Fibroblast of skin of left biceps (primary cell): Measurements from ENCODE around the gene TNFRSF1A.

ENCODE experiments used
- DNase-seq, 2 experiments: peaks; one replicate each; pipeline ENCODE4 v3.0.0-alpha.2; 2013; ENCODE audit warnings: low read depth in 2 of 2

TNFRSF1A gene

DNA sequence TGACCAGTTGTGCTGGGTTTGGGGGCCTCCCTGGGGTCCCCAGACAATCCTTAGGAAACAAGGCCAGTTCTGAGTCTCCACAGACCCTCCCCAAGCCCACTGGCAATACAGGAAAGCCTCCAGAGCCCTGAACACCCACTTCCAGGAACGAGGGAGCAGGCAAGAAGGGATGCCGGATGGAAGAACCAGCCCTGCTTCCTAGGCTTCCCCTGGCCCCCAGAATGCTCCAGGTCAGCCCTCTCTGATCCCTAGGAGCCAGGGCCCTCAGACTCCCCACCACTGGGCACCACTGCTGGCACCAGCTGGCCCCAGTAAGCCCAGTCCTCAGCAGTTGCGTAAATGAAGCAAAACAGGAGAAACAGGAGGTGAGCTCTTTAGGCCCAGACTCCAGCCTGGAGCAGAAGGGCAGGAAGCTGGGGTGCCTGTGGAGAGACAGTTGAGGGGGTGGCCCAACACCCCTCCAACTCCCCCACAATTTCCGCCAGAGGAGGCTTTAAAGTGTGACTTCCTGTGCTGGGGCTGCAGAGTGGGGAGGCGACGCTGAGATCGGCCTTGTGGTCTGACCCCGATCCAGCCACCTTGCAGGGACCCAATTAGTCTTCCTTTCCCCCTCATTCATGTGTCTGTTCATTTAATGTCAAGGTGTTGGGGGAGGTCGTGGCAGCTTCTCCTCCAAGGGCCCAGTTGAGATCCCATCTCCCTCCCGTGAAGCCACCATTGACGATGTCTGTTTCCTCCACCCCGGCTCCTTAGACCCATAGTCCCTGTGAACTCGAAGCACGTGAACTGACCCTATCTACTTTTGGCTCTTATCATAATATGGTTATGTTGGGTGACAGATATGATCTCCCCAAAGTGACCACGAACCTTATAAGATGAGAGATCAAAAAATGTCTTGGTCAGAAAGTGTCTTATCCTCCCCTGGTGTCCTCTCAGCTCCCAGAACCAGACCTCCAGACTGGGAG is 4.7 kb downstream of the TNFRSF1A start:
- DNase-seq: no peak

DNA sequence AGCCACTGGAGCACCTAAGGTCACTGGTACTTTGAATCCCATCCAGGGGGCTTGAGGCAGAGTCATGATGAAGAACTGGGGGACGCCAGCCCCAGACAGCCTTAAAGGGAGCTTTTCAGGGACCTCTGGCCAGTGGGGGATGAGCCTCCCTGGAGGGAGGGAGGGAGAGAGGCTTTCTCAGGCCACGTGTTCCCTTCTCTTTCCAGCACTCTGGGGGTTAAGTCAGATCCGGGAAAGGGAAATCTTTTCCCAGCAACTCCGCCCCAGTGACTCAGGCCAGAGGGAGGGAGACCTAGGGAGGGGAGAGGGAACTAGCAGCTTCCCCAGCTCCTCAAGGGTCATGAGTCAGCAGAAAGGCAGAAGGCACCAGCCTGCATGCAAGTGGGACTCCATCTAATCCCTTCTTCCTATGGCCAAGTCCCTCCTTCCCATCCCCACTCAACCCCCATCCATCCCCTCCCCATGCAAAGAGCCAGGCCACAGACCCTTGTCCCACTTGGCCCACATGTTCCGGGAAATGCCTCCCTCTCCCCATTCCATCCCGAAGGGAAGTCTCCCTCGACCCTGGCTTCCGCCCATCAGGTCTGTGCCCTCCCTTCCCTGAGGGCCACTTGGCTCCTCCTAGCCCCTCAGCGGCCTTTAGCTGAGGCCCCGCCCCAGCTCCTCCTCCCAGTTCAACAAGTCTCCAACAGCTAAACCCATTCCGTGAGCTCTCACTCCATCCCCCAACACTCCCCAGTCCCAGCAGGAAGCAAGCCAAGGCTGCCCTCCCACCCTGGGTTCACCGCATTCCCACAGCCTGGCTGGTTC is 5.6 kb downstream of the TNFRSF1A start:
- peak; percentile 99 for DNase-seq

DNA sequence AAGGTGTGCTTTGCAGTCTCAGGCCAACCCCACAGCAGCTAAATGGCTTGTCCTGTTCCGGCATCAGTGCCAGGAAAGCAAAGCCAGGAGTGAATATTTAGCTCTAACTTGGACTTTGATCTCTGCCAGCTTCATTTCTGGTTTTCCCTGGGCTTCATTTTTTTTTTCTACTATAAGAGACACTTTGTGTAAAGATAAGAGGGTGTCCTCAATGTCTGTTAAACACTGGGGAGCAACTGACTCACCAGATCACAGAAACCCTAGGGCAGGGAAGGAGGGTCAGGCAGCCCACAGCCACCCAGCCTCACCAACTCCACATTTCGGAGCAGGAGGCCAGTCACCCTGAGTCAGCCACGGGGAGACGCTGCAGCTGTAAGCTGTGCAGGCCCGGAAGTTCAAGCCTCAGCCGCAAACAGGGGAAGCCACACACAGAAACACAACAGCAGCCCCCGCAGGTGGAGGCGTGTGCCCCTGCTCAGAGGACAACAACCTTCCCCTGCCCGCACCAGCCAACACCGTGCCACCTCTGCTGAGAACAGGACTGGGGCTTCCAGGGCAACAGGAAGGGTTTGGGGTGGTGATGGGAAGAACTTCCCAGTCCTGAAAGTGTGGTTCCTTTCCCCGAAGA is 6.3 kb downstream of the TNFRSF1A start:
- peak in 1 of 2 experiments; percentile 36 for DNase-seq

DNA sequence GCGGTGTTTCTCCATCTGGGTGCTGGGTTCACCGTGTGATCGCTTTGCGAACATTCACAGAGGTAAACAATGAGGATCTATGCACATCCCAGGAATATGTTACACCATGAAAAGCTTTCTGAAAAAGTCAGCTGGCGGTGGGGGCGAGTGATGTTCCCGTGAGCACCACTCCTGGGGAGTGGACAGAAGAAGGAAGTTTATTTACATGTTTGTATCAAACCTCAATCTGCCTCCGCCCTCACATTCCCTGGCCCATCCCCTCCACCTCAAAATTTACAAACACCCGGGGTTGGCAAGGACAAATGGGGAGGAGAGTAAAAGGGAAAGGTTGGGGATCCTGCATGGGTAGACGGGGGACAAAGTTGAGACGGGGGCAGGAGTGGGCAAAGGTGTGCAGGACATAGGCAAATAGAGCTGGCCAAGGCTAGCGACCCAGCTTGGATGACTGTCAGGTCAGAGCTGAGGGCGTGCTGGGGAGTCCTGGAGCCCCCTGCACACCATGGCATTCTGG is 6.9 kb downstream of the TNFRSF1A start:
- DNase-seq: no peak

DNA sequence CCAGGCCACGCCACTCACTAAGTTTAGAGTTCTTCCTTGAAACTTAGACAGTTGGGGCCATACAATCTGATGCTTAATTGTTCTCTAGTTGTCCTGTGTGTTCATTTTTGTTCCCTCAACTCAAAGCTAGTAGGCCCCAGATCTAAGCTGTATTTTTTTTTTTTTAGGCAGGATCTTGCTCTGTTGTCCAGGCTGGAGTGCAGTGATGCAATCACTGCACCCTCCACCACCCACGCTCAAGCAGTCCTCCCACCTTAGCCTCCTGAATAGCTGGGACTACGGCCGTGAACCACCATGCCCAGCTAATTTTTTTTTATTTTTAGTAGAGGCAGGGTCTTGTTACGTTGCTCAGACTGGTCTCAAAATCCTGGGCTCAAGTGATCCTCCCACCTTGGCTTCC is 7.5 kb downstream of the TNFRSF1A start:
- DNase-seq: no peak

DNA sequence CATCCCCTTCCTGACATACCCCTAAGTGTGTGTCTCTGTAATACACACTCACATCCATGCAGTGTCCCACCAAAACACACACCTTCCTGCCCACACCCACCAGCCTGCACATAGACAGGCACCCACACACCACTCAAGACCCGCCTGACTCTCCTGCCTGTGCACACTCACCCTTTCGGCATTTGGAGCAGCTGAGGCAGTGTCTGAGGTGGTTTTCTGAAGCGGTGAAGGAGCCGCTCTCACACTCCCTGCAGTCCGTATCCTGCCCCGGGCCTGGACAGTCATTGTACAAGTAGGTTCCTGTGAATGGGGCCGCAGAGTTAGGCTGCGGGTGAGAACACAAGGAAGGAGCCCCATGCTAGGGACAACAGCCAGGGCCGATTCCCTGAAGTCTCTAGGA is 8.3 kb downstream of the TNFRSF1A start:
- DNase-seq: no peak

DNA sequence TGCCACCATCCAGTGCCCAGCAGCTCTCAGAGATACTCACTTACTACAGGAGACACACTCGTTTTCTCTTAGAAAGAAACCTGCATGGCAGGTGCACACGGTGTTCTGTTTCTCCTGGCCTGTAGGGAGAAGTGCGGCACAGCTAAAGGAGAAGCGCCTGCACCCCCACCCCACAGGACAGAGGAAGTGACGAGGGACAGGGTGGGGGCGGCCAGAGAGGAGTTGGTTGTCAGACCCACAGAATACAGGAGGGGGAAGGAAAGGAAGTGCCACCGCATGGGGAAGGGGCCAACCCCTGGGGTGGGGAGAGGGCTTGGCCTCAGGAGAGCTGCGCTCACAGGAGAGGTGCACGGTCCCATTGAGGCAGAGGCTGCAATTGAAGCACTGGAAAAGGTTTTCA is 8.8 kb downstream of the TNFRSF1A start:
- DNase-seq: no peak

DNA sequence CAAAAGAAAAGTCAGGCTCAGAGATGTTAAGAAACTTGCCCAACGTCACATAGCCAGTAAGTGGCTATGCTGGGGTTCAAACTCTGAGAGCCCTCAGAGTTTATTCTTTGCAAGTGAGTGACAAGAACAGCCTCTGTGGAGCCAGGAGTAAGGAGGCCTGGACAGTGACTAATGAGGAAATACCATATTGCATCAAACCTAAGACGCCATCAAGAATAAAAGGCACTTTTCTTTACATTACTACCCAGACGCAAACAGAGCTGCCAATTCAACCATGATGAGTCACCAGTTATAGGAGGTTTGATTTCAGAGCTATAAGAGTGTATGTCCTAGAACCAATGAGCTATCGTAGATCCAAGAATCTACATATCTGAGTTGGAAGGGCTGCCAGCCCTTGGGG is 9.4 kb downstream of the TNFRSF1A start:
- peak; percentile 68 to 73 for DNase-seq

DNA sequence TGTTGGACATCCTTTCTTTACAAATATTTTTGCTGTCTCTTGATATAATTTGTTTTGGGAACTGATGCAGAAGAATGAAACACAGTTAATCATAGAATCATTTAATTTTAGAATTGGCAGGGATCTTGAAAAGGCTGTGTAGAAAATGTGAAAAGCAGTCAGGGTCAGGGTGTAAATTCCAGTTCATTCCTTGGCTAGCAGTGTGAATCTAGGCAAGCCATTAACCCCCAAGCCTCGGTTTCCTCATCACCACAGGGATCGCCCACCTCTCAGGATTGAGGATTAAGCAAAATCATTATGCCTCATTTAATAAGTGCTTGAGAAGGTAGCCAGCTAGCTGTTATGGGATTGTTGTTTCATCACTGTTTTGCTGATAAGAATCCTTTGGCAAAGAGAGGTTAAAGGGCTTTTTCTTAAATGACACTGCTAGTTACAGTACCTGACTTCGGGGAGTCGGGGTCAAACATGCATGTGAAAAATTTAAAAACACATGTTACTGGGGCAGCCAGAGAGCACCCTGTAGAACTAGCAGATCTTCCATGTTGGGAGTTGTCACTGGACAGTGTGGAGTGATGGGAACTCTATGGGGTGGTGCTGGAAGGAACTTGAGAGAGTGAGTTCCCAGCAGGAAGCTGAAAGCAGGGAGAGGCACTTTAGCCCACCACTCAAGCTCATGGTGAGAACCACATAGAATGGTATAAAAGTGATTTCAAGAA is 10.7 kb downstream of the TNFRSF1A start:
- DNase-seq: no peak

DNA sequence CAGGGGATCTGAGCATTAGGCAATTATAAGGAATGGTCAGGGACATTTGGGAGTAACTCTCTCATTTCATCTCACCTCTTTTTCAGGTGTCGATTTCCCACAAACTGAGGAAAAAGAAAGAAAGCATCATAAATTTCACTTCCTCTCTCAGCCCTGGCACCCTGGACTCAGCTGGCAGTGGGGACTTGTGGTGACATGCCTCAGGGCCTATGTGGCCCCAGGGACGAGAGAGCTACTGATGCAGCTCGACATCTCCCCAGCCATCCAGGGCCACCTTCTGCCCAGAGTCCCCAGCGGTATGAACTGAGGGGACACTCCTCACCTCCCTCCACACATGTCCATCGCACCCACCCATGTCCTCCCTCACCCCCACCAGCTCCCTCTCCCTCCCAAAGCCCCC is 11.7 kb downstream of the TNFRSF1A start:
- no peak for DNase-seq

DNA sequence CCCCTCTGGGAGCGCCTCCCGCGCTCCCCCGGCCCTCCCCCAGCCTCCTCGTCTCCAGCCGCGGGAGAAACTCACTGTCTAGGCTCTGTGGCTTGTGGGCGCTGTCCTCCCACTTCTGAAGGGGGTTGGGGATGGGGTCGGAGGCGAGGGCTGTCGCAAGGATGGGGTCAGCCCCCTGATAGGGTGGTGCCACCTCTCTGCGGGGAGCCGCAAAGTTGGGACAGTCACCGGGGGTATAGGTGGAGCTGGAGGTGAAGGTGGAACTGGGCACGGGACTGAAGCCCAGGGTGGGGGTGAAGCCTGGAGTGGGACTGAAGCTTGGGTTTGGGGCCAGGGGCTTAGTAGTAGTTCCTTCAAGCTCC is 12.2 kb downstream of the TNFRSF1A start:
- DNase-seq: no peak

DNA sequence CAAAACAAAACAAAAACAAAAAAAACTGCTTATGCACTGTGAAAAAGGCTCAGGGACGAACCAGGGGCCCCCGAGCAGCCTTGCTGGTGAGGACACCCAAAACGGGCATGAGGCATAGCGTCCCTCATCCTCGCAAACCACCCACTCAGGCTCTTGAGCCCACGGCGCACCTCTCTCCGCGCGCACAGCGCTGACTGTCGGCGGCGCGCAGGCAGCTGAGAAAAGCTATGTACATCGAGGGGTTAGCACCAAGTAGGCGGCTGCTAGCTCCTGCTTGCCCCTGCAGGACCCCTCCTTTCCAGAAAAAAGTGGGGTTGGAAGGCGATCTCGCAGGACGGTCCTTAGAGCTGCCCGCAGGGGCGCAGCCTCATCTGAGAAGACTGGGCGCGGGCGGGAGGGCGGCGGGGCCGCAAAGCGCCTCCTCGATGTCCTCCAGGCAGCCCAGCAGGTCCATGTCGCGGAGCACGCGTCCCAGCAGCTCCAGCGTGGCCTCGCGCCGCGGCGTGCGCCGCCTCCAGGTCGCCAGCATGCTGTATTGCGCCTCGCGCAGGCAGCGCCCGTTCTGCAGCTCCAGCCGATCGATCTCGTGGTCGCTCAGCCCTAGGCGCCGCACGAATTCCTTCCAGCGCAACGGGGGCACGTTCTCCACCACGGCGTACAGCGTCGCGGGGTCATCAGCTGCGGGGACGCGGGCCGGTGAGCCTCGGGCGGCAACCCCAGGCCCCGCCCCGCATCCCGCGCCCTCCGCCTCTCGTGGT is 12.8 kb downstream of the TNFRSF1A start:
- no peak for DNase-seq

DNA sequence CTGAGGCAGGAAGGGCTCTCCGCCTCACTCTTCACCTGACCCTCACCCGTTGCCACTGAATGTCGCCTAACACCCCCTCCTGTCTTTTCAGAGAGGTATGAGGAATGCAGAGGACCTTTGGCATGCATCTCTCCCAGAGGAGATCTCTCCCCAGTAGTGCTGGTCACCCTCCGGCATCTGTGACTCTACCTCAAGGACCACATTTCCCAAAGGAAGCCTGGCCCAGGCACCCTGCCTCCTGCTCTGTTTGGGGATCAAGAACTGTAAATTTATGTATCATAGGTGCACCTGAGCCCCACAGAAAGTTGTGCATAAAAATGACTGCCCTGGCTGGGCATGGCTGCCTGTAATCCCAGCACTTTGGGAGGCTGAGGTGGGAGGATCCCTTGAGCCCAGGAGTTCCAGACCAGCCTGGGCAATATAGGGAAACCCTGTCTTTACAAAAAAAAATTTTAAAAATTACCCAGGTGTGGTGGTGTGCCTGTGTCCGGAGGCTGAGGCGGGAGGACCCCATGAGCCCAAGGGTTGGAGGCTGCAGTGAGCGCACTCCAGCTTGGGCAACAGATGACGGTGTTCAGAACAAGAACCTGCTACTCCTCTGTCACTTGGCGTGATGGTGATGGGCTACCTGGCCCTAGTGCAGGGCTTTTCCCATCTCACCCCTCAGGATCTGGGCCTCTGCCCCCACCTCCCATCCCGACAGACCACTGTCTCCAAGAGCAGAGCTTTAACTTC is 13.7 kb downstream of the TNFRSF1A start:
- DNase-seq: no peak

DNA sequence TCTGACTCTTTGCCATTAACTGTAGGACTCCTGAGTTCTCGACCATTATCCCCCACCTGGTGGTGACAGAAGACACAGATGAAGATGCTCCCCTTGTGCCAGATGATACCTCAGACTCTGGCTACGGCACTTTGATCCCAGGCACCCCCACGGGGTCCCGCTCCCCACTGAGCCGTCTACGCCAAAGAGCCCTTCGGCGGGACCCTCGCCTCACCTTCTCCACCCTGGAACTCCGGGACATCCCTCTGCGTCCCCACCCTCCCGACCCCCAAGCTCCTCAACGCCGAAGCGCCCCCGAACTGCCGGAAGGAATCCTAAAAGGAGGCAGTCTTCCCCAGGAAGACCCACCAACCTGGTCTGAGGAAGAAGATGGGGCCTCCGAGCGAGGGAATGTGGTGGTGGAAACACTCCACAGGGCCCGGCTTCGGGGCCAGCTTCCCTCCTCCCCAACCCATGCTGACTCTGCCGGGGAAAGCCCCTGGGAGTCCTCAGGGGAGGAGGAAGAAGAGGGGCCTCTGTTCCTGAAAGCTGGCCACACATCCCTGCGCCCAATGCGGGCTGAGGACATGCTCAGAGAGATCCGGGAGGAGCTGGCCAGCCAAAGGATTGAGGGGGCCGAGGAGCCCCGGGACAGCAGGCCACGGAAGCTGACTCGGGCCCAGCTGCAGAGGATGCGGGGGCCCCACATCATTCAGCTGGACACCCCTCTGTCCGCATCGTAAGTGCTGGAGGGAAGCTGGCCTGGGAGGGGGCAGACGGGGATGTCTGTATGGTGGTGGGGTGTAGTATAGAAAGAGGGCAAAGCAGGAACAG is 14.4 kb downstream of the TNFRSF1A start:
- no peak for DNase-seq

DNA sequence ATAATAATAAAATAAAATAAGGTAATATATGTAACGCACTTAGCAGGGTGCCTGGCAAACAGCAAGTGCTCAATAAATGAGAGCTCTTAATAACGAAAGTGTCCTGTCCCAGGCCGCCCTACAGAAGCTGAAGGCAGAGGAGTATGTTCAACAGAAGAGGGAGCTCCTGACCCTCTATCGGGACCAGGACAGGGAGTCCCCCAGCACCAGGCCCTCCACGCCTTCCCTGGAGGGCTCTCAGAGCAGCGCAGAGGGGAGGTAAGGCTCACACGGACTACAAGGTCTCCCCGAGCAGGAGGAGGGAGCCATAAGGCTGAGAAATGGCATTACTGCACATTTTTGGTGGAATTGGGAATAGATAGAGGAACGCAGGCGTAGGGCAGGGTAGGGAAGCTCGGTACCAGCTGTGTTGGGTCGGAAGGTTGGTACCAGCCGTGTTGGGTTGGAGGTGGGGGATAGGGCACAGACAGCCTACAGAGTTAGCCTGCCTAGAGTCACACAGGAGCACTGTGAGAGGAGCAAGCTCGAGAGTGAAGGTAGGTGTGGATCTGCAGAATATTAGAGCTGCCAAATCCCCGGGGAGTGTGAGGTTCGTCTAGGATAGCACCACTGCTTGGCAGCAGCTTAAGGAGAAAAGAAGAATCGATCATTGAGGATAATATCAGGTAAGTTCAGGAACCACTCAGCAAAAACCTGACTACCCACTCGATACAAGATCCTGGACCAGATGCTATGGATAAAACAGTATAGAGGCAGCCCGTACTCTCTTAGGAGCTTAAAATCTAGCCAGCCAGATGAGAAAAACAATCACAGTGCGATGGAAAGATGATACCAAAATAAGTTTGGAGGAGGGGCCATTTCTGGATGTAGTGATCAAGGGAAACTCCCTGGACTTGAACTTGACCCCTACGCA is 15.3 kb downstream of the TNFRSF1A start:
- DNase-seq: peak in 1 of 2 experiments; percentile 34

DNA sequence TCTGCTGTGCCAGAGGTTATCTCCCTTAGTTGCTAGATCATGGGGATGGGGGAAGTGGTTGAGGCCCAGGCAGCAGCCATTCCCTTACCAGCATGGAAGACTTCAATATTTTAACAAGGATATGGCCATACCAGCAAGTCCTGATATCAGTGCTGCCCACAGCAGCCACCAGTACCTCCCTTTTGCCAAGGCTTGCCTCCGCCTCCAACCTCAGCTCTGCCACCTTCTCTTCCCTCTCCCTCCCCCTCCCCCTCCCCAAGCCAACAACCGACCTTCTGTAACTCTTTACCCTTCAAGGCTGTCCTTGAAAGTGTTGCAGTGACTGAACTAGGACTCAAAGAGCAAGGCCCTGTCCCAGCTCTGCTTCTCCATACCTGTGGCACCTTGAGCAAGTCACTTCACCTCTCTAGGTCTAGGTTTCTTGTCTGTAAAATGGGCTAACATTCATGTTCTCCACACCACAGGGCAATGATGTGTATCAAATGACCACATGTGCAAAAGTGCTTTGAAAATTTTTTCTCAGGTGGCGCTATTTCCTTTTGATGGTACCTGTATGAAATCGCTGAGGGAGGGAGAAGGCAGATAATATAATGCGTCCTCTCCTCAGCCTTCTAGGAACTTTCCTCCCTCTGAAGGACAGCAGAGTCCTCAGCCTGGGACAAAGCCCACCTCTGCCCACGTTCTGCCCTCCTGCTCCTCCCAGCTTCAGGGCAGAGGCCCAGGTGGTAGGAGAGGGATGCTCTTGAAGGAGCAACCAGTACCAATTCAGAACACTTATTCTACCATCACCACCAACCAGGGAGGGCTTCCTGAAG is 16.7 kb downstream of the TNFRSF1A start:
- DNase-seq: no peak

DNA sequence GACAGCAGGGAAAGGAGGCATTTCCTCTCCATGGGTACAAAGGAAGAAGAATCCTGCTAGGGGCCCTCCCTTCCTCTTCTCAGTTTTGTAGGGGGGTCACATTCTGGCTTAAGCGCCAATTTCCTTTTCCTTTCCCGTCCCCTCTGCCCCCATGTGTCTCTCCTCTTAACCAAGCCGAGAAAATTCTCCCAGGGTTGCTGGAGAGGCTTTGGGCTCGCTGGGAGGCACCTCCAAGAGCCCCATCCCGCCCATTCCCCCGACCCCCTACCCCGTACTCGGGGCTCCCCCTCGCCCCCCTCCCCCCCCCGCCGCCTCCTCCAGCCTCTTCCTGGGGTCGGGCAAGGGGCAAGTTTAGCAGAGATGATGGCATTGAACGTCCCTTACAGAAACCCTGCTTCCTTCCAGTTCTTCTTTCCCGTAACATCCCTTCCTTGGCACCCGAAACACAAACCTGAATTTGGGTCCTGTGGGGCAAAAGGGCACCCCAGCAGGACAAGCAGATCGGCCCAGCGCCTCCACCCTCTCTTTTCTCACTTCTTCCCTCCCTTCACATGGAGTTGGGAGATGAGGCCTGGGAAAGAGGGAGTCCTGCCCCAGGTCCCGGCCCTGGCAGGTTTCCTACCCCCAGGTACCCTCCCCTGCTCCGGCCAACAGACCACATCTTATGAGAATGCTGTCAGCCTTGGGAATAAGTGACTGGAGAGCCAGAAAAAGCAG is 17.7 kb downstream of the TNFRSF1A start:
- DNase-seq: no peak
